SK-N-SH (cell line): ENCODE measurements around the gene FAM174B. TPM values are rescaled to one million over a fixed set of nuclear protein-coding genes. Genes with fewer than 3 reads are reported as not detected.

Experiments
- CTCF ChIA-PET: fragments of 300-600, 350-600 bp; formaldehyde crosslinking; extraction: SDS; loops from one replicate; lab custom pipeline; 2021; lab: Yijun Ruan, JAX
- POLR2A ChIA-PET: fragments of 350-600 bp; sonication (Branson Sonifier 250); formaldehyde crosslinking; extraction: SDS; loops from one replicate; lab custom pipeline; 2020; ENCODE audit warnings: antibody characterized with exemption, inconsistent platforms; lab: Yijun Ruan, JAX
- DNase-seq: peaks from one replicate; pipeline ENCODE4 v3.0.0; 2012
- H2AFZ ChIP-seq: fragments of 200-600 bp; sonication (generic); 2 replicates; pipeline ENCODE4 v1.8.1; 2016; ENCODE audit warnings: antibody characterized with exemption, mild to moderate bottlenecking, low read depth
- H3F3A ChIP-seq: fragments of 200-600 bp; sonication (generic); replicated peaks from 2 replicates; pipeline ENCODE3; 2016; ENCODE audit warnings: antibody characterized with exemption, mild to moderate bottlenecking; ENCODE audit not compliant: insufficient read depth
- H3K27ac ChIP-seq, 2 experiments: fragments of 200-500 bp in 1 of 2; fragments of 200-600 bp in 1 of 2; sonication (Bioruptor generic) in 1 of 2; sonication (generic), shearing (Covaris generic) in 1 of 2; 2 replicates each; pipeline versions ENCODE4 v1.5.1 to v1.6.1; 2014 to 2016; ENCODE audit warnings: low read depth in 2 of 2, inconsistent platforms in 1 of 2, low read length in 1 of 2, mild to moderate bottlenecking in 1 of 2, mixed read lengths in 1 of 2
- H3K27me3 ChIP-seq: fragments of 200-600 bp; sonication (generic), shearing (Covaris generic); 2 replicates; pipeline ENCODE4 v1.6.1; 2016; ENCODE audit warnings: mixed run types; ENCODE audit not compliant: insufficient read depth
- H3K36me3 ChIP-seq, 2 experiments: fragments of 200-500 bp in 1 of 2; fragments of 200-600 bp in 1 of 2; sonication (Bioruptor generic) in 1 of 2; sonication (generic) in 1 of 2; replicated peaks in 1 of 2; 2 replicates each; pipeline versions ENCODE3 to v1.5.1; 2014 to 2016; ENCODE audit warnings: low read length in 1 of 2, mild to moderate bottlenecking in 1 of 2; ENCODE audit not compliant: insufficient read depth in 2 of 2, control insufficient read depth in 1 of 2
- H3K4me1 ChIP-seq, 2 experiments: fragments of 200-500 bp in 1 of 2; fragments of 200-600 bp in 1 of 2; sonication (Bioruptor generic) in 1 of 2; sonication (generic), shearing (Covaris generic) in 1 of 2; 2 replicates each; pipeline versions ENCODE4 v1.5.1 to v1.6.1; 2014 to 2016; ENCODE audit warnings: low read depth in 1 of 2, low read length in 1 of 2, mixed run types in 1 of 2; ENCODE audit not compliant: insufficient read depth in 2 of 2, control insufficient read depth in 1 of 2
- H3K4me2 ChIP-seq: fragments of 200-600 bp; sonication (generic), shearing (Covaris generic); 2 replicates; pipeline ENCODE4 v1.6.1; 2017; ENCODE audit warnings: mixed run types
- H3K4me3 ChIP-seq, 2 experiments: fragments of 200-500 bp in 1 of 2; fragments of 200-600 bp in 1 of 2; sonication (Bioruptor generic) in 1 of 2; sonication (generic), shearing (Covaris generic) in 1 of 2; 2 replicates each; pipeline versions ENCODE4 v1.5.1 to v1.8.1; 2014 to 2016; ENCODE audit warnings: low read depth in 2 of 2, inconsistent platforms in 1 of 2, low read length in 1 of 2, mild to moderate bottlenecking in 1 of 2, mixed read lengths in 1 of 2, moderate library complexity in 1 of 2
- H3K79me2 ChIP-seq: fragments of 200-600 bp; sonication (generic); 2 replicates; pipeline ENCODE4 v1.8.1; 2017; ENCODE audit warnings: mild to moderate bottlenecking; ENCODE audit not compliant: insufficient read depth
- H3K9ac ChIP-seq: fragments of 200-600 bp; sonication (generic); 2 replicates; pipeline ENCODE4 v1.6.1; 2017; ENCODE audit warnings: mixed run types
- H3K9me2 ChIP-seq: fragments of 200-600 bp; sonication (generic); 2 replicates; pipeline ENCODE4 v1.6.1; 2017; ENCODE audit warnings: mixed run types
- H3K9me3 ChIP-seq: fragments of 200-600 bp; sonication (generic); 2 replicates; pipeline ENCODE4 v1.6.1; 2017; ENCODE audit warnings: mixed run types, mild to moderate bottlenecking, moderate library complexity
- H4K20me1 ChIP-seq: fragments of 200-600 bp; sonication (generic); 2 replicates; pipeline ENCODE4 v1.6.1; 2017; ENCODE audit warnings: mild to moderate bottlenecking, mixed run types; ENCODE audit not compliant: insufficient read depth
- ELF1 ChIP-seq: IDR thresholded peaks from 2 replicates; pipeline ENCODE4 v1.4.0; 2012
- EZH2phosphoT487 ChIP-seq: fragments of 200-600 bp; sonication (generic); IDR thresholded peaks from 2 replicates; pipeline ENCODE4 v1.6.1; 2017; ENCODE audit warnings: low read depth, mixed run types, mild to moderate bottlenecking, antibody characterized with exemption, moderate library complexity, borderline replicate concordance
- FOSL2 ChIP-seq: IDR thresholded peaks from 2 replicates; pipeline ENCODE4 v1.4.0; 2012; ENCODE audit warnings: low read depth, mild to moderate bottlenecking, moderate library complexity, borderline replicate concordance
- FOXM1 ChIP-seq: IDR thresholded peaks from 2 replicates; pipeline ENCODE4 v1.4.0; 2012; ENCODE audit warnings: low read depth, mild to moderate bottlenecking
- GABPA ChIP-seq: IDR thresholded peaks from 2 replicates; pipeline ENCODE4 v1.4.0; 2012; ENCODE audit warnings: low read depth, mild to moderate bottlenecking
- GATA2 ChIP-seq: sonication (generic); formaldehyde crosslinking; IDR thresholded peaks from 2 replicates; pipeline ENCODE4 v1.5.0; 2020; ENCODE audit warnings: mild to moderate bottlenecking, missing genetic modification reagents
- MAX ChIP-seq: IDR thresholded peaks from 2 replicates; pipeline ENCODE4 v1.4.0; 2012; ENCODE audit warnings: low read depth
- NFIC ChIP-seq: IDR thresholded peaks from 2 replicates; pipeline ENCODE4 v1.4.0; 2012; ENCODE audit warnings: borderline replicate concordance
- POLR2AphosphoS5 ChIP-seq: IDR thresholded peaks from 2 replicates; pipeline ENCODE4 v1.6.1; 2012; ENCODE audit warnings: low read depth, low read length
- RAD21 ChIP-seq: IDR thresholded peaks from 2 replicates; pipeline ENCODE4 v1.6.1; 2012; ENCODE audit warnings: mild to moderate bottlenecking, low read length
- RCOR1 ChIP-seq: fragments of 150-350 bp; IDR thresholded peaks from 2 replicates; pipeline ENCODE4 v1.6.1; 2017; ENCODE audit warnings: antibody characterized with exemption, low read length
- REST ChIP-seq: IDR thresholded peaks from 2 replicates; pipeline ENCODE4 v1.6.1; 2012; ENCODE audit warnings: mild to moderate bottlenecking, low read depth, low read length, moderate library complexity
- SIN3A ChIP-seq: IDR thresholded peaks from 2 replicates; pipeline ENCODE4 v1.6.1; 2012; ENCODE audit warnings: low read depth, mild to moderate bottlenecking, low read length, moderate library complexity, borderline replicate concordance
- SMC3 ChIP-seq: IDR thresholded peaks from 2 replicates; pipeline ENCODE4 v1.6.1; 2012; ENCODE audit warnings: low read depth, low read length, improper control_type of control experiment
- TAF1 ChIP-seq: IDR thresholded peaks from 2 replicates; pipeline ENCODE4 v1.6.1; 2012; ENCODE audit warnings: low read depth, mild to moderate bottlenecking, low read length, moderate library complexity, borderline replicate concordance
- USF2 ChIP-seq: fragments of 150-350 bp; IDR thresholded peaks from 2 replicates; pipeline ENCODE4 v1.6.1; 2017; ENCODE audit warnings: antibody characterized with exemption, low read length, low read depth, borderline replicate concordance
- WGBS: methylation state at CpG from one replicate; pipeline ENCODE4 v1.1.6; 2017; ENCODE audit warnings: low lambda C conversion rate; 5-methylcytosine and 5-hydroxymethylcytosine counted together
- polyA plus RNA-seq, 3 experiments: library from polyadenylated mRNA; depleted of rRNA; stranded (reverse); fragments of >200 nt; gene quantifications; 2 replicates each; pipeline ENCODE4 v1.2.3, GENCODE V29; 2012
- TF ChIP-seq, protein P1 (sequence below): fragments of 200-600 bp; sonication (generic); IDR thresholded peaks from 2 replicates; pipeline ENCODE4 v1.6.1; 2017; ENCODE audit warnings: antibody characterized with exemption, mild to moderate bottlenecking, moderate library complexity
- TF ChIP-seq, protein P2 (sequence below): IDR thresholded peaks from 2 replicates; pipeline ENCODE4; 2012
- TF ChIP-seq, protein P3 (sequence below): IDR thresholded peaks from 2 replicates; pipeline ENCODE4 v1.4.0; 2012; ENCODE audit warnings: low read depth, borderline replicate concordance

Gene FAM174B
- polyA plus RNA-seq, 1 of the 3 experiments (the other 2 are of a cell fraction) = 0.30 TPM

- TF ChIP-seq POLR2AphosphoS5 = no peak
- TF ChIP-seq MAX = no peak
- TF ChIP-seq TAF1 = no peak
- TF ChIP-seq SMC3 = no peak
- no peak for TF ChIP-seq FOXM1
- TF ChIP-seq ELF1 = no peak
- no peak for TF ChIP-seq GABPA
- TF ChIP-seq, protein P1, sequence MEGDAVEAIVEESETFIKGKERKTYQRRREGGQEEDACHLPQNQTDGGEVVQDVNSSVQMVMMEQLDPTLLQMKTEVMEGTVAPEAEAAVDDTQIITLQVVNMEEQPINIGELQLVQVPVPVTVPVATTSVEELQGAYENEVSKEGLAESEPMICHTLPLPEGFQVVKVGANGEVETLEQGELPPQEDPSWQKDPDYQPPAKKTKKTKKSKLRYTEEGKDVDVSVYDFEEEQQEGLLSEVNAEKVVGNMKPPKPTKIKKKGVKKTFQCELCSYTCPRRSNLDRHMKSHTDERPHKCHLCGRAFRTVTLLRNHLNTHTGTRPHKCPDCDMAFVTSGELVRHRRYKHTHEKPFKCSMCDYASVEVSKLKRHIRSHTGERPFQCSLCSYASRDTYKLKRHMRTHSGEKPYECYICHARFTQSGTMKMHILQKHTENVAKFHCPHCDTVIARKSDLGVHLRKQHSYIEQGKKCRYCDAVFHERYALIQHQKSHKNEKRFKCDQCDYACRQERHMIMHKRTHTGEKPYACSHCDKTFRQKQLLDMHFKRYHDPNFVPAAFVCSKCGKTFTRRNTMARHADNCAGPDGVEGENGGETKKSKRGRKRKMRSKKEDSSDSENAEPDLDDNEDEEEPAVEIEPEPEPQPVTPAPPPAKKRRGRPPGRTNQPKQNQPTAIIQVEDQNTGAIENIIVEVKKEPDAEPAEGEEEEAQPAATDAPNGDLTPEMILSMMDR = no peak
- TF ChIP-seq GATA2 (CRISPR knock-in tag) = no peak
- TF ChIP-seq RAD21 = no peak
- no peak for TF ChIP-seq USF2
- no peak for TF ChIP-seq SIN3A
- no peak for TF ChIP-seq NFIC
- no peaks in the 10 kb centered on the region for H3K36me3 ChIP-seq
- no peak for DNase-seq
- H3K9ac ChIP-seq = no peak overlapping the region
- no peaks in the 10 kb centered on the region for H3F3A ChIP-seq
- no peak overlapping the region for H3K27ac ChIP-seq
- H3K27me3 ChIP-seq = no peaks in the 10 kb centered on the region
- H4K20me1 ChIP-seq = no peaks in the 10 kb centered on the region
- no peak overlapping the region for H3K4me2 ChIP-seq
- H3K4me1 ChIP-seq = no peaks in the 10 kb centered on the region
- 27% methylated on average over 2 of the region's 2 CpGs for WGBS
- no peaks in the 10 kb centered on the region for H3K9me2 ChIP-seq
- H3K4me3 ChIP-seq = no peak overlapping the region
- POLR2A ChIA-PET = no interaction called here
- CTCF ChIA-PET = no interaction called here
- H3K79me2 ChIP-seq = no peaks in the 10 kb centered on the region
- no peaks in the 10 kb centered on the region for H3K9me3 ChIP-seq
- H2AFZ ChIP-seq = no peak overlapping the region
Measured at GRCh38 chr15:92602267-92602593, 53.3 kb downstream of the FAM174B start.

DNA sequence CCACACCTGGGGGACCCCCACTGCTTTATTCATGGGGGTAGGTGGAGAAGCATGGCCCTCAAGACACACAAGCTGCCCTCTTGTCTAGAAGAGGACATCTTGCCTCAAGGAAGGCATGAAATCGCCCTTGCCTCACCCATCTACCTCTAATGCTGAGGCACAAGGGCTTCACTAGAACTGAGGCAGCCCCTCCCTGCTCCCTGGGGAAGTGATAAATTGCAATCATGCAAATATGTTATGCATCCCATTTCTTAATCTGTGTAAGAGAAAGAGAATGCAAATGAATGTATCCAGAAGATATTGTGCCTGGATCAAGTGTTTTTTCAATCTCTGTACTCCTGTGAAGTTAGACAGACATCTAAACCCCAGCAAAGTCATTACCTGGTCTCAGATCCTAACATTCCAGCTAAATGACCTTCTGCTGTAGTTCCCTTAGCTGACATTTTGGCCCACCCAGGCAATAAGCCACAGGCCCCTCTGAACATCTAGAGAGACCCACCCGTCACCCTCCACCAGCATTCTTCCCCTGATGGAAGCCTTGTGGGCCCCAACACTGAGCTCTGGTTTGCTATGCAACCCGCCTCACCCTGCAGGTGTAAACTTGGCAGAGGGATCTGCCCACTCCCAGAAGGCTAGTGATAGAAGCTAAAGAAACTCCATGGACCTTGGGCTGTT, 53.8 kb downstream of the FAM174B start:
- ChIA-PET POLR2A (no interaction called here), CTCF (no interaction called here)
- H3K36me3 ChIP-seq = no peaks in the 10 kb centered on the region
- H3K4me2 ChIP-seq = no peak overlapping the region
- 18% methylated on average over 3 of the region's 3 CpGs for WGBS
- H3K4me1 ChIP-seq = no peaks in the 10 kb centered on the region
- no peak overlapping the region for H3K27ac ChIP-seq
- H3K27me3 ChIP-seq = no peaks in the 10 kb centered on the region
- no peaks in the 10 kb centered on the region for H3K9me2 ChIP-seq
- H3K9ac ChIP-seq = no peak overlapping the region
- no peaks in the 10 kb centered on the region for H3K9me3 ChIP-seq
- no peaks in the 10 kb centered on the region for H4K20me1 ChIP-seq
- no peaks in the 10 kb centered on the region for H3K79me2 ChIP-seq
- DNase-seq = no peak
- H3K4me3 ChIP-seq = no peak overlapping the region
- no peaks in the 10 kb centered on the region for H3F3A ChIP-seq
- no peak overlapping the region for H2AFZ ChIP-seq
- TF ChIP-seq TAF1 = no peak
- TF ChIP-seq, protein P2, sequence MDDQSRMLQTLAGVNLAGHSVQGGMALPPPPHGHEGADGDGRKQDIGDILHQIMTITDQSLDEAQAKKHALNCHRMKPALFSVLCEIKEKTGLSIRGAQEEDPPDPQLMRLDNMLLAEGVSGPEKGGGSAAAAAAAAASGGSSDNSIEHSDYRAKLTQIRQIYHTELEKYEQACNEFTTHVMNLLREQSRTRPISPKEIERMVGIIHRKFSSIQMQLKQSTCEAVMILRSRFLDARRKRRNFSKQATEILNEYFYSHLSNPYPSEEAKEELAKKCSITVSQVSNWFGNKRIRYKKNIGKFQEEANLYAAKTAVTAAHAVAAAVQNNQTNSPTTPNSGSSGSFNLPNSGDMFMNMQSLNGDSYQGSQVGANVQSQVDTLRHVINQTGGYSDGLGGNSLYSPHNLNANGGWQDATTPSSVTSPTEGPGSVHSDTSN = no peak
- no peak for TF ChIP-seq GABPA
- TF ChIP-seq GATA2 (CRISPR knock-in tag) = no peak
- no peak for TF ChIP-seq RCOR1
- TF ChIP-seq REST = no peak
- TF ChIP-seq EZH2phosphoT487 = no peak
- no peak for TF ChIP-seq FOSL2
- TF ChIP-seq RAD21 = no peak
- TF ChIP-seq, protein P3, sequence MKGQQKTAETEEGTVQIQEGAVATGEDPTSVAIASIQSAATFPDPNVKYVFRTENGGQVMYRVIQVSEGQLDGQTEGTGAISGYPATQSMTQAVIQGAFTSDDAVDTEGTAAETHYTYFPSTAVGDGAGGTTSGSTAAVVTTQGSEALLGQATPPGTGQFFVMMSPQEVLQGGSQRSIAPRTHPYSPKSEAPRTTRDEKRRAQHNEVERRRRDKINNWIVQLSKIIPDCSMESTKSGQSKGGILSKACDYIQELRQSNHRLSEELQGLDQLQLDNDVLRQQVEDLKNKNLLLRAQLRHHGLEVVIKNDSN = no peak
- no peak for TF ChIP-seq NFIC
